C4-2B (cell line): ENCODE data around the gene SIGLEC1.

Experiments
- CTCF ChIP-seq: fragments of 450-650 bp; conservative IDR thresholded peaks from 2 replicates; pipeline ENCODE4 v1.5.1; 2017; ENCODE audit warnings: mild to moderate bottlenecking
- ZFX ChIP-seq: fragments of 450-650 bp; IDR thresholded peaks from 2 replicates; pipeline ENCODE4 v1.6.1; 2017

- TF ChIP-seq CTCF (no peak), ZFX (no peak)
Measured at GRCh38 chr20:3738111-3739053, 26.0 kb upstream of the SIGLEC1 start.
